Ishikawa (cell line): ENCODE data around the gene PLPP1.

ENCODE experiments used
- CEBPB ChIP-seq: IDR thresholded peaks from 2 replicates; pipeline ENCODE4 v1.6.1; 2012
- CREB1 ChIP-seq: IDR thresholded peaks from 2 replicates; pipeline ENCODE4 v1.6.1; 2012; ENCODE audit warnings: low read depth
- EGR1 ChIP-seq: IDR thresholded peaks from 2 replicates; pipeline ENCODE4 v1.6.1; 2012
- FOXM1 ChIP-seq: IDR thresholded peaks from 2 replicates; pipeline ENCODE4 v1.6.1; 2012; ENCODE audit warnings: low read depth, borderline replicate concordance
- YY1 ChIP-seq: IDR thresholded peaks from 2 replicates; pipeline ENCODE4 v1.6.1; 2012; ENCODE audit warnings: low read depth
- TF ChIP-seq, protein P1 (sequence below): IDR thresholded peaks from 2 replicates; pipeline ENCODE4 v1.6.1; 2012; ENCODE audit warnings: low read depth, mild to moderate bottlenecking

DNA sequence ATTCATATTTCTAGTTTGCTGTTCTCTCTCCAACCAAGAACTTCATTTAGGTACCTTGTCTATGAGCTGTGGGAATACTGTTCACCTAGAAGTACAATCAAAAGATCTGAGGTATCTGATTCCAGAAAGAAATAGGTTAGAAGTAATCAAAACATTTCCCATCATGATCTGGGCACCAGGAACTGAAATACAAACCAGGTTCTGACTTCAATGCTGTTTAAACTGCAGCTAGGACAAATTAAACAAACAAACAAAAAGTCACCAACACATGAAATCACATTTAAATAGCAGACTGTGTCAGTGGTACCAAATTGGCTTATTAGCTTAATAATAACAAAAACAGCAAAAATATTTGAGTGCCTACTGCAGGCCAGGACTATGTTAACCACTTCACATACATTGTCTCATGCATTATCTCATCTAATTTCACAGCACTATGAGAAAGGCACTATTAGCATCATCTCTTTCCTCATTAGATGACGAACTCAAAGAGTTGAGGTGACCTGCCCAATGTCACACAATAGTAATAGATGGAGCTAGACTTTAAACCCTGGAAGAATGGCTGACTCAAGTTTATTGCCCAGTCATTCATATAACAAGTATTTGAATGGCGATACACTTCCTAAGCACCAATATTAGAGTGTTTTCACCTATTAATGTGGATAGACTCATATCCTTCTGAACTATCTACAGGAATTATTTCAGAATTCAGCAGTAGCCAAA is 14.5 kb downstream of the PLPP1 start:
- TF ChIP-seq EGR1 (no peak), CEBPB (no peak), FOXM1 (no peak), CREB1 (no peak), YY1 (no peak)
- TF ChIP-seq, protein P1, sequence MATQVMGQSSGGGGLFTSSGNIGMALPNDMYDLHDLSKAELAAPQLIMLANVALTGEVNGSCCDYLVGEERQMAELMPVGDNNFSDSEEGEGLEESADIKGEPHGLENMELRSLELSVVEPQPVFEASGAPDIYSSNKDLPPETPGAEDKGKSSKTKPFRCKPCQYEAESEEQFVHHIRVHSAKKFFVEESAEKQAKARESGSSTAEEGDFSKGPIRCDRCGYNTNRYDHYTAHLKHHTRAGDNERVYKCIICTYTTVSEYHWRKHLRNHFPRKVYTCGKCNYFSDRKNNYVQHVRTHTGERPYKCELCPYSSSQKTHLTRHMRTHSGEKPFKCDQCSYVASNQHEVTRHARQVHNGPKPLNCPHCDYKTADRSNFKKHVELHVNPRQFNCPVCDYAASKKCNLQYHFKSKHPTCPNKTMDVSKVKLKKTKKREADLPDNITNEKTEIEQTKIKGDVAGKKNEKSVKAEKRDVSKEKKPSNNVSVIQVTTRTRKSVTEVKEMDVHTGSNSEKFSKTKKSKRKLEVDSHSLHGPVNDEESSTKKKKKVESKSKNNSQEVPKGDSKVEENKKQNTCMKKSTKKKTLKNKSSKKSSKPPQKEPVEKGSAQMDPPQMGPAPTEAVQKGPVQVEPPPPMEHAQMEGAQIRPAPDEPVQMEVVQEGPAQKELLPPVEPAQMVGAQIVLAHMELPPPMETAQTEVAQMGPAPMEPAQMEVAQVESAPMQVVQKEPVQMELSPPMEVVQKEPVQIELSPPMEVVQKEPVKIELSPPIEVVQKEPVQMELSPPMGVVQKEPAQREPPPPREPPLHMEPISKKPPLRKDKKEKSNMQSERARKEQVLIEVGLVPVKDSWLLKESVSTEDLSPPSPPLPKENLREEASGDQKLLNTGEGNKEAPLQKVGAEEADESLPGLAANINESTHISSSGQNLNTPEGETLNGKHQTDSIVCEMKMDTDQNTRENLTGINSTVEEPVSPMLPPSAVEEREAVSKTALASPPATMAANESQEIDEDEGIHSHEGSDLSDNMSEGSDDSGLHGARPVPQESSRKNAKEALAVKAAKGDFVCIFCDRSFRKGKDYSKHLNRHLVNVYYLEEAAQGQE = no peak
